Gastroesophageal sphincter (tissue), 4 donors: Measurements from ENCODE around the gene MYO15B. TPM values are rescaled to one million over a fixed set of nuclear protein-coding genes. Genes with fewer than 3 reads are reported as not detected.
"Not testable (repeated sequence)": the region's sequence is repeated elsewhere in the genome, so short reads cannot be mapped to it uniquely, and the experiment has no call there.

Source experiments
- ATAC-seq: fragments of 150-250 bp; one replicate; pipeline ENCODE4 v1.9.1; 2016; ENCODE audit warnings: mild to moderate bottlenecking, moderate library complexity
- H3K27ac ChIP-seq, 4 donors: fragments of 200-600 bp; sonication (generic) in 3 of 4; 1 replicate in 3 of 4; 2 replicates in 1 of 4; pipeline ENCODE4 v1.5.1; 2016 to 2019
- H3K27me3 ChIP-seq: fragments of 200-600 bp; sonication (generic); one replicate; pipeline ENCODE4 v1.5.1; 2019
- H3K36me3 ChIP-seq, 2 donors: fragments of 200-600 bp; sonication (generic); one replicate each; pipeline ENCODE4 v1.5.1; 2019; ENCODE audit warnings: control low read depth in 1 of 2
- H3K4me1 ChIP-seq, 3 donors: fragments of 200-600 bp; sonication (generic); 1 replicate in 2 of 3; 2 replicates in 1 of 3; pipeline ENCODE4 v1.5.1; 2016 to 2019; ENCODE audit warnings: control low read depth in 2 of 3
- H3K4me3 ChIP-seq, 2 donors: fragments of 200-600 bp; sonication (generic); one replicate each; pipeline ENCODE4 v1.5.1; 2019; ENCODE audit warnings: mild to moderate bottlenecking in 1 of 2, moderate library complexity in 1 of 2
- H3K9me3 ChIP-seq, 3 donors: fragments of 200-600 bp; sonication (generic); one replicate each; pipeline ENCODE4 v1.5.1; 2017 to 2019; ENCODE audit warnings: control low read depth in 2 of 3
- CTCF ChIP-seq, 4 experiments: fragments of 200-600 bp in 2 of 4; fragments of 450-650 bp in 2 of 4; sonication (generic) in 1 of 4; IDR thresholded peaks; one replicate each; pipeline ENCODE4 v1.5.1; 2017 to 2019; ENCODE audit warnings: antibody characterized with exemption in 4 of 4, mild to moderate bottlenecking in 2 of 4, moderate library complexity in 2 of 4
- EP300 ChIP-seq: sonication (generic); formaldehyde crosslinking; IDR thresholded peaks from one replicate; pipeline ENCODE4 v1.6.1; 2017; ENCODE audit warnings: antibody characterized with exemption, mild to moderate bottlenecking
- POLR2A ChIP-seq, 2 donors: fragments of 450-650 bp; IDR thresholded peaks; one replicate each; pipeline ENCODE4 v1.6.1; 2017; ENCODE audit warnings: antibody characterized with exemption in 2 of 2, mild to moderate bottlenecking in 2 of 2, moderate library complexity in 1 of 2
- POLR2AphosphoS5 ChIP-seq: sonication (generic); formaldehyde crosslinking; IDR thresholded peaks from one replicate; pipeline ENCODE4 v1.6.1; 2017; ENCODE audit warnings: antibody characterized with exemption
- WGBS, 2 donors: methylation state at CpG; one replicate each; pipeline ENCODE4 v1.1.5; 2018; ENCODE audit warnings: low coverage in 1 of 2; 5-methylcytosine and 5-hydroxymethylcytosine counted together
- total RNA-seq, 4 donors: library from RNA; depleted of rRNA; stranded (reverse); fragments of >200 nt; gene quantifications; one replicate each; pipeline ENCODE4 v1.1.0, GENCODE V29; 2016

The MYO15B gene
- total RNA-seq, 4 donors from 2014 or later, result 10.7 to 76.1 (median 50.8) TPM

- no peaks in the 10 kb centered on the region for H3K9me3 ChIP-seq
- H3K27me3 ChIP-seq, result no peaks in the 10 kb centered on the region
- H3K4me1 ChIP-seq, result peaks cover 0 to 29% (median 19%) of the 10 kb centered on the region in 3 donors
- H3K4me3 ChIP-seq, result peak overlapping the region in 1 of 2 donors; percentile 7
- 95% methylated on average over 8 of the region's 19 CpGs; no CpG with 5 or more reads in 1 of the 2 donors for WGBS, 2 donors
- TF ChIP-seq POLR2AphosphoS5 (no peak), EP300 (no peak), POLR2A (IDR thresholded peaks at IDR 0.05) (no peak), CTCF (IDR thresholded peaks at IDR 0.05) (no peak)
- H3K36me3 ChIP-seq, result peaks cover 0 to 36% of the 10 kb centered on the region in 2 donors
- no peak for ATAC-seq
- peak overlapping the region in 2 of 4 donors; percentile 27 to 80 for H3K27ac ChIP-seq
Measured at GRCh38 chr17:75636381-75637142, 49.0 kb downstream of the MYO15B start.

- TF ChIP-seq POLR2AphosphoS5, result no peak
- no peak for TF ChIP-seq POLR2A (IDR thresholded peaks at IDR 0.05)
- TF ChIP-seq EP300, result no peak
- TF ChIP-seq CTCF (IDR thresholded peaks at IDR 0.05), result no peak
- no CpG with 5 or more reads among the region's 13 CpGs for WGBS, 2 donors
- H3K27me3 ChIP-seq, result no peaks in the 10 kb centered on the region
- no peak overlapping the region for H3K4me3 ChIP-seq
- peak overlapping the region in 1 of 4 donors; percentile 80 for H3K27ac ChIP-seq
- H3K4me1 ChIP-seq, result peaks cover 0 to 27% (median 19%) of the 10 kb centered on the region in 3 donors
- ATAC-seq, result no peak
- no peaks in the 10 kb centered on the region for H3K9me3 ChIP-seq
- H3K36me3 ChIP-seq, result peaks cover 0 to 41% of the 10 kb centered on the region in 2 donors
Measured at GRCh38 chr17:75637143-75637538, 49.5 kb downstream of the MYO15B start.

- TF ChIP-seq CTCF (IDR thresholded peaks at IDR 0.05), result no peak
- H3K9me3 ChIP-seq, result no peaks in the 10 kb centered on the region
- no peak for ATAC-seq
- peaks cover 0 to 23% (median 18%) of the 10 kb centered on the region in 3 donors for H3K4me1 ChIP-seq
- no peak overlapping the region for H3K4me3 ChIP-seq
- WGBS, 2 donors, result 80% methylated on average over 1 of the region's 7 CpGs; no CpG with 5 or more reads in 1 of the 2 donors
- no peaks in the 10 kb centered on the region for H3K27me3 ChIP-seq
- H3K36me3 ChIP-seq, result peaks cover 0 to 44% of the 10 kb centered on the region in 2 donors
- peak overlapping the region in 1 of 4 donors; percentile 80 for H3K27ac ChIP-seq
Measured at GRCh38 chr17:75637551-75637950, 50.0 kb downstream of the MYO15B start.

GRCh38 chr17:75638039-75638438 is 50.4 kb downstream of the MYO15B start:
- not testable (repeated sequence) for H3K9me3 ChIP-seq, ATAC-seq, H3K27ac ChIP-seq, H3K4me3 ChIP-seq, H3K27me3 ChIP-seq
- peaks cover 0 to 44% of the 10 kb centered on the region in 2 donors for H3K36me3 ChIP-seq
- whole genome bisulfite sequencing, 2 donors, result 96% methylated on average over 10 of the region's 12 CpGs; no CpG with 5 or more reads in 1 of the 2 donors
- H3K4me1 ChIP-seq, result peaks cover 0 to 18% (median 14%) of the 10 kb centered on the region in 3 donors

GRCh38 chr17:75638893-75639292 is 51.3 kb downstream of the MYO15B start:
- TF ChIP-seq POLR2A (IDR thresholded peaks at IDR 0.05), result no peak
- no peak for TF ChIP-seq CTCF (IDR thresholded peaks at IDR 0.05)
- TF ChIP-seq POLR2AphosphoS5, result no peak
- TF ChIP-seq EP300, result no peak
- no peak overlapping the region for H3K27ac ChIP-seq
- peaks cover 0 to 10% (median 6%) of the 10 kb centered on the region in 3 donors for H3K4me1 ChIP-seq
- no peak for ATAC-seq
- no CpG with 5 or more reads among the region's 13 CpGs for WGBS, 2 donors
- peaks cover 0 to 53% of the 10 kb centered on the region in 2 donors for H3K36me3 ChIP-seq
- H3K4me3 ChIP-seq, result no peak overlapping the region
- H3K9me3 ChIP-seq, result no peaks in the 10 kb centered on the region
- H3K27me3 ChIP-seq, result no peaks in the 10 kb centered on the region
